HepG2 (cell line): Measurements from ENCODE around the gene AMOT. TPM values are rescaled to one million over a fixed set of nuclear protein-coding genes. Genes with fewer than 3 reads are reported as not detected.
A peak's percentile ranks its signal among the peaks of the same experiment; 100 is the strongest.

Source experiments
- ATAC-seq: fragments of 200-7000 bp; cut with Tn5 transposase; 3 replicates; pipeline ENCODE4 v1.9.1; 2020; ENCODE audit warnings: mild to moderate bottlenecking, moderate library complexity
- Bru-seq: library from RNA; stranded (reverse); fragments of 400-500 nt; gene quantifications from one replicate; lab custom pipeline; 2021; lab: Mats Ljungman, UMichigan
- BruChase-seq, 2 experiments: library from RNA; stranded (reverse); fragments of 400-500 nt; gene quantifications; one replicate each; lab custom pipeline; 2021; lab: Mats Ljungman, UMichigan
- BruUV-seq: library from RNA; stranded (reverse); fragments of 400-500 nt; replicated peaks from 2 replicates; lab custom pipeline; 2021; lab: Mats Ljungman, UMichigan
- CTCF ChIA-PET: fragments of 300-600 bp; formaldehyde crosslinking; extraction: SDS; loops from one replicate; lab custom pipeline; 2021; ENCODE audit warnings: low total read pairs, inconsistent platforms, low intra/inter-chr PET ratio; lab: Yijun Ruan, JAX
- POLR2A ChIA-PET: fragments of 350-600 bp; sonication (Branson Sonifier 250); formaldehyde crosslinking; loops from one replicate; lab custom pipeline; 2020; ENCODE audit warnings: antibody characterized with exemption, inconsistent platforms; lab: Yijun Ruan, JAX
- DNase-seq: peaks from one replicate; pipeline ENCODE4 v3.0.0-alpha.2; 2015; ENCODE audit warnings: low spot score
- FAIRE-seq: peaks from 3 replicates; lab custom pipeline; 2011; peaks lifted over from hg19 to GRCh38; lab: Jason Lieb, UNC
- H2AFZ ChIP-seq: one replicate; pipeline ENCODE4 v1.6.1; 2011; ENCODE audit warnings: low read length, inconsistent platforms
- H3K27ac ChIP-seq: fragments of 300-600 bp; 3 replicates; pipeline ENCODE4 v1.8.0; 2011; ENCODE audit warnings: mixed run types, mild to moderate bottlenecking, mixed read lengths, low read length, inconsistent platforms; ENCODE audit not compliant: insufficient read depth; ENCODE audit errors: extremely low read length
- H3K27me3 ChIP-seq, 2 experiments: fragments of 200-600 bp in 1 of 2; 2 replicates in 1 of 2; 3 replicates in 1 of 2; pipeline versions ENCODE4 v1.6.0 to v1.8.0; 2011; ENCODE audit warnings: low read length in 2 of 2, mild to moderate bottlenecking in 2 of 2, moderate library complexity in 2 of 2, inconsistent platforms in 1 of 2; ENCODE audit not compliant: insufficient read depth in 2 of 2, control insufficient read depth in 1 of 2
- H3K36me3 ChIP-seq, 2 experiments: fragments of 200-600 bp in 1 of 2; replicated peaks in 1 of 2; 2 replicates in 1 of 2; 3 replicates in 1 of 2; pipeline versions ENCODE4 v1.5.1 to v1.8.0; 2011; ENCODE audit warnings: low read length in 2 of 2, inconsistent platforms in 1 of 2; ENCODE audit not compliant: insufficient read depth in 2 of 2, control insufficient read depth in 1 of 2
- H3K4me1 ChIP-seq: 2 replicates; pipeline ENCODE4 v1.5.1; 2012; ENCODE audit warnings: low read length, inconsistent platforms; ENCODE audit not compliant: insufficient read depth
- H3K4me2 ChIP-seq: 2 replicates; pipeline ENCODE4 v1.6.0; 2011; ENCODE audit warnings: low read depth, low read length, inconsistent platforms
- H3K4me3 ChIP-seq, 3 experiments: fragments of 200-600 bp in 1 of 3; sonication (generic), shearing (Covaris generic) in 1 of 3; replicated peaks in 1 of 3; 2 replicates each; pipeline ENCODE4 v1.5.1; 2011 to 2016; ENCODE audit warnings: low read length in 3 of 3, inconsistent platforms in 2 of 3, low read depth in 2 of 3, mild to moderate bottlenecking in 2 of 3, control low read depth in 1 of 3, mixed read lengths in 1 of 3; ENCODE audit not compliant: insufficient read depth in 1 of 3
- H3K79me2 ChIP-seq: one replicate; pipeline ENCODE4 v1.6.1; 2011; ENCODE audit warnings: low read length, inconsistent platforms; ENCODE audit not compliant: insufficient read depth
- H3K9ac ChIP-seq: 2 replicates; pipeline ENCODE4 v1.6.0; 2011; ENCODE audit warnings: mild to moderate bottlenecking, low read depth, low read length, inconsistent platforms; ENCODE audit not compliant: insufficient read depth
- H3K9me3 ChIP-seq: 2 replicates; pipeline ENCODE4 v1.5.1; 2012; ENCODE audit warnings: mild to moderate bottlenecking, low read length
- H4K20me1 ChIP-seq: 2 replicates; pipeline ENCODE4 v1.6.0; 2011; ENCODE audit warnings: inconsistent platforms, mild to moderate bottlenecking, low read length, moderate library complexity; ENCODE audit not compliant: insufficient read depth
- MEIS2 ChIP-seq: sonication (generic); formaldehyde crosslinking; IDR thresholded peaks from 2 replicates; pipeline ENCODE4 v1.9.0; 2021; ENCODE audit warnings: mild to moderate bottlenecking, missing genetic modification reagents
- SOX6 ChIP-seq, 2 experiments: fragments of 450-650 bp in 1 of 2; sonication (generic) in 1 of 2; formaldehyde crosslinking in 1 of 2; IDR thresholded peaks; 2 replicates each; pipeline versions ENCODE4 v1.4.0 to v1.6.1; 2017 to 2020; ENCODE audit warnings: antibody characterized with exemption in 1 of 2, mild to moderate bottlenecking in 1 of 2, missing genetic modification reagents in 1 of 2
- ZNF263 ChIP-seq: sonication (generic); formaldehyde crosslinking; IDR thresholded peaks from 2 replicates; pipeline ENCODE4 v1.4.0; 2020; ENCODE audit warnings: missing genetic modification reagents
- ZNF678 ChIP-seq: sonication (generic); formaldehyde crosslinking; IDR thresholded peaks from 2 replicates; pipeline ENCODE4 v1.4.0; 2020; ENCODE audit warnings: mild to moderate bottlenecking, missing genetic modification reagents
- ZNF687 ChIP-seq: sonication (generic); formaldehyde crosslinking; IDR thresholded peaks from 2 replicates; pipeline ENCODE4 v1.5.1; 2020; ENCODE audit warnings: mild to moderate bottlenecking, missing genetic modification reagents, moderate library complexity
- WGBS: methylation state at CpG from one replicate; pipeline ENCODE4 v1.1.6; 2017; ENCODE audit warnings: low lambda C conversion rate; 5-methylcytosine and 5-hydroxymethylcytosine counted together
- in situ Hi-C: cut with HindIII; loops from 2 replicates; pipeline ENCODE4 v1.10.0; 2017; ENCODE audit warnings: low pct_unique_long_range_greater_than_20kb; ENCODE audit not compliant: extremely low pct_ligation_motif_present
- intact Hi-C: fragments of 100-400 bp; cut with micrococcal nuclease; formaldehyde crosslinking; loops from one replicate; pipeline ENCODE4 v1.10.0; 2022; ENCODE audit not compliant: unreplicated experiment
- long read RNA-seq, 2 experiments: library from RNA in 1 of 2; library from polyadenylated mRNA in 1 of 2; stranded (forward) in 1 of 2; unstranded in 1 of 2; transcript quantifications; one replicate each; pipeline ENCODE4 v2.0.0, GENCODE V29; 2019 to 2022
- polyA minus RNA-seq, 3 experiments: library from RNA; depleted of rRNA, polyadenylated mRNA; stranded (reverse); fragments of >200 nt; gene quantifications; 2 replicates each; pipeline ENCODE4 v1.2.3, GENCODE V29; 2011; ENCODE audit warnings: low replicate concordance in 1 of 3
- polyA plus RNA-seq, 8 experiments: library from polyadenylated mRNA; depleted of rRNA in 3 of 8; stranded (reverse) in 7 of 8; unstranded in 1 of 8; fragments of >200 nt; fragmentation: Illumina TruSeq in 4 of 8; extraction: Trizol in 4 of 8; gene quantifications; 2 replicates each; pipeline versions ENCODE4 v1.2.1 to v1.2.3, GENCODE V29; 2011 to 2016; ENCODE audit warnings: low read depth in 4 of 8, missing spikeins in 1 of 8, mixed read lengths in 1 of 8; ENCODE audit not compliant: insufficient read depth in 1 of 8
- total RNA-seq, 5 experiments: library from RNA; depleted of rRNA; stranded (reverse); fragments of >200 nt; fragmentation: Illumina TruSeq; extraction: Trizol; gene quantifications; 2 replicates each; pipeline ENCODE4 v1.2.3, GENCODE V29; 2016; ENCODE audit warnings: low read depth in 1 of 5
- TF ChIP-seq, protein P1 (sequence below): sonication (generic); formaldehyde crosslinking; IDR thresholded peaks from 2 replicates; pipeline ENCODE4 v1.4.0; 2020; ENCODE audit warnings: missing genetic modification reagents; ENCODE audit errors: not compliant biosample characterization

The AMOT gene
- 0.83 and 0.91 TPM in 2 replicates for total RNA-seq (2016; rRNA removed; fragmentation: Illumina TruSeq; extraction: Trizol)
- 0.10 and 0.18 TPM in 2 replicates for total RNA-seq (2016; cell fraction: cytosol; rRNA removed; fragmentation: Illumina TruSeq; extraction: Trizol; ENCODE audit: low read depth)
- 1.00 and 1.2 TPM in 2 replicates for total RNA-seq (2016; cell fraction: insoluble cytoplasmic fraction; rRNA removed; fragmentation: Illumina TruSeq; extraction: Trizol)
- 0.28 and 0.79 TPM in 2 replicates for total RNA-seq (2016; cell fraction: membrane; rRNA removed; fragmentation: Illumina TruSeq; extraction: Trizol)
- total RNA-seq (2016; cell fraction: nucleus; rRNA removed; fragmentation: Illumina TruSeq; extraction: Trizol), result 0.60 and 0.65 TPM in 2 replicates
- polyA plus RNA-seq (2011; rRNA removed), result 0.13 and 0.39 TPM in 2 replicates
- polyA plus RNA-seq (2011; cell fraction: cytosol; rRNA removed), result 0.05 and 0.14 TPM in 2 replicates
- polyA plus RNA-seq (2011; cell fraction: nucleus; rRNA removed), result 0.05 and 0.29 TPM in 2 replicates
- 0.17 TPM in 1 of 2 replicates, not detected in the other for polyA plus RNA-seq (2012)
- polyA plus RNA-seq (2016; cell fraction: cytosol; fragmentation: Illumina TruSeq; extraction: Trizol; ENCODE audit: low read depth), result 0.03 and 0.06 TPM in 2 replicates
- 0.80 and 0.97 TPM in 2 replicates for polyA plus RNA-seq (2016; cell fraction: insoluble cytoplasmic fraction; fragmentation: Illumina TruSeq; extraction: Trizol; ENCODE audit: low read depth)
- polyA plus RNA-seq (2016; cell fraction: membrane; fragmentation: Illumina TruSeq; extraction: Trizol; ENCODE audit: low read depth), result 0.08 and 0.15 TPM in 2 replicates
- polyA plus RNA-seq (2016; cell fraction: nucleus; fragmentation: Illumina TruSeq; extraction: Trizol; ENCODE audit: insufficient read depth, low read depth), result 0.59 TPM in 2 replicates
- 0.72 TPM in 1 of 2 replicates, not detected in the other for polyA minus RNA-seq (2011; rRNA and poly(A)+ RNA removed; ENCODE audit: low replicate concordance)
- polyA minus RNA-seq (2011; cell fraction: cytosol; rRNA and poly(A)+ RNA removed), result 0.09 and 0.40 TPM in 2 replicates
- polyA minus RNA-seq (2011; cell fraction: nucleus; rRNA and poly(A)+ RNA removed), result 0.13 and 0.87 TPM in 2 replicates
- percentile 15 among the genes with signal in this experiment for Bru-seq, nascent RNA
- percentile 16 among the genes with signal in this experiment for BruChase-seq, experiment 1, labeled RNA remaining after a 6-hour chase
- percentile 10 among the genes with signal in this experiment for BruChase-seq, experiment 2, labeled RNA remaining after a 2-hour chase
- long read RNA-seq, experiment 1, partial matches to known transcripts, result 0 of 1 reads
- long read RNA-seq, experiment 1, other reads (novel, unspliced or antisense), result 0 of 1 reads
- long read RNA-seq, experiment 2, result 0 reads

DNA sequence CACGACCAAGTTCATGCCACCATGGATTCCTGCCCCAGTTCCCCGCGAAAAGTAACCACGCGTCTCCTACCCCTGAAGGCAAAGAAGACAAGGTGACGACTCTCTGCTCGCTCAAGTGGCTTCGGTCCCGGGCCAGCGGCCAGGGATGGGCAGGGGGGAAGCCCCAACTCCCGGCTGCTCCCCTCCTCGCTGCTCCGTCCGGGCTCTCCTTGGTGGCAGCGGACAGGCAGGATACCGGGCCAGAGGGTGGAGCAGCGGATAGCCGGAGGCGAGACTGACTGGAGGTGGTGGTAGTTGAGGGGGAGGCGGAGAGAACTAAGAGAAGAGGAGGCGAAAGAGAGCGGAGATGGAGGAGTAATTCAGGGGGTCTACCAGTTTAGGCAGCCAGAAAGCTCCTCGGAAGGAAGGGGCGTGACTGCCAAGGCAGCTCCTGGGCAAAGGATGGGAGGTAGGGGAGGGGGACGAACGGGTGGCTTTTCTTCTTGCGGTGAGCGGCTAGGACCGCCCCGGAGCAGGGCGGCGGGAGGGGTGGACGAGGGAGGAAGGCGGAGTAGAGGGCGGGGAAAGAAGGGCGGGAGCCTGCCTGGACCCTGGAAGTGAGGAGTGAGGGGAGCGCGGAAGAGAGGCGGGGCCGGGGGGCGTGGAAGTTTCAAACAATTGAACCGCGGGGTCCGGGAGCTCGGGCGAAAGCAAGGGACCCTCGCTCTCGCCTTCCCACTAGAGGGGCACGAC, at the start of gene AMOT:
TSS of gene AMOT (minus strand) at position 450 of the 732 bp plus-strand sequence. CDS start 17,705 bp downstream, outside the sequence.
- Histone ChIP-seq H2AFZ (peak within 1 kb of the TSS; percentile 42), H3K27me3 (no peaks in the 10 kb centered on the region), H3K27ac (no peak within 1 kb of the TSS), H3K4me2 (peak within 1 kb of the TSS; percentile 80), H3K4me1 (no peaks in the 10 kb centered on the region), H3K79me2 (no peaks in the 10 kb centered on the region), H3K4me3 (peak within 1 kb of the TSS; percentile 42 to 65 (median 54); a peak in 5 of 6 replicates), H3K36me3 (no peaks in the 10 kb centered on the region), H3K9ac (no peak within 1 kb of the TSS), H3K9me3 (no peaks in the 10 kb centered on the region), H4K20me1 (no peaks in the 10 kb centered on the region)
- FAIRE-seq (no peak), ATAC-seq (peak; percentile 88), DNase-seq (peak; percentile 1)
- in situ Hi-C loops, result no loop called here
- no TSS peak for BruUV-seq
- CTCF ChIA-PET, result no interaction called here
- TF ChIP-seq ZNF263 (CRISPR knock-in tag), result 0 out of 2 replicates have a peak, but pooled peaks have one; percentile 14
- TF ChIP-seq ZNF678 (CRISPR knock-in tag), result no peak
- TF ChIP-seq, protein P1, sequence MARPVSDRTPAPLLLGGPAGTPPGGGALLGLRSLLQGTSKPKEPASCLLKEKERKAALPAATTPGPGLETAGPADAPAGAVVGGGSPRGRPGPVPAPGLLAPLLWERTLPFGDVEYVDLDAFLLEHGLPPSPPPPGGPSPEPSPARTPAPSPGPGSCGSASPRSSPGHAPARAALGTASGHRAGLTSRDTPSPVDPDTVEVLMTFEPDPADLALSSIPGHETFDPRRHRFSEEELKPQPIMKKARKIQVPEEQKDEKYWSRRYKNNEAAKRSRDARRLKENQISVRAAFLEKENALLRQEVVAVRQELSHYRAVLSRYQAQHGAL, result no peak
- TF ChIP-seq SOX6 (IDR thresholded peaks at IDR 0.05), result no peak
- TF ChIP-seq SOX6 (CRISPR knock-in tag; IDR thresholded peaks at IDR 0.05), result 0 out of 2 replicates have a peak, but pooled peaks have one; percentile 12
- TF ChIP-seq ZNF687, result peak; percentile 19; the same call in 1 of the 2 replicates
- no peak for TF ChIP-seq MEIS2
- intact Hi-C loops, result no loop called here
- WGBS, result 2% methylated on average over 20 of the region's 49 CpGs
- POLR2A ChIA-PET, result no interaction called here
